IPS-20b (cell line): ENCODE results near the gene EPS8L3.

ENCODE experiments used
- H3K27ac ChIP-seq: one replicate; pipeline ENCODE4 v1.5.1; 2013; ENCODE audit warnings: low read length
- H3K27me3 ChIP-seq: 2 replicates; pipeline ENCODE4 v1.6.1; 2013; ENCODE audit warnings: mild to moderate bottlenecking, low read length, inconsistent platforms; ENCODE audit not compliant: insufficient read depth
- H3K36me3 ChIP-seq: 2 replicates; pipeline ENCODE4 v1.6.1; 2013; ENCODE audit warnings: low read depth, mild to moderate bottlenecking, inconsistent platforms, low read length, moderate library complexity; ENCODE audit not compliant: insufficient read depth
- H3K4me1 ChIP-seq: 2 replicates; pipeline ENCODE4 v1.6.1; 2013; ENCODE audit warnings: mild to moderate bottlenecking, control low read depth, inconsistent platforms, low read length, moderate library complexity; ENCODE audit not compliant: insufficient read depth
- H3K4me3 ChIP-seq: 2 replicates; pipeline ENCODE4 v1.5.1; 2013; ENCODE audit warnings: mild to moderate bottlenecking, low read length, inconsistent platforms
- H3K9ac ChIP-seq: 2 replicates; pipeline ENCODE4 v1.6.1; 2013; ENCODE audit warnings: low read depth, mild to moderate bottlenecking, inconsistent platforms, low read length, moderate library complexity
- H3K9me3 ChIP-seq: 2 replicates; pipeline ENCODE4 v1.6.1; 2013; ENCODE audit warnings: mild to moderate bottlenecking, low read depth, low read length, inconsistent platforms; ENCODE audit not compliant: insufficient read depth

Gene EPS8L3

GRCh38 chr1:109791495-109792043, 27.8 kb upstream of the EPS8L3 start:
- Histone ChIP-seq H3K27me3 (no peaks in the 10 kb centered on the region), H3K36me3 (no peaks in the 10 kb centered on the region), H3K27ac (no peak overlapping the region), H3K4me1 (peaks cover 15% of the 10 kb centered on the region; the same call in 1 of the 2 replicates), H3K4me3 (no peak overlapping the region), H3K9me3 (no peaks in the 10 kb centered on the region), H3K9ac (peak overlapping the region; percentile 26; the same call in 1 of the 2 replicates)

GRCh38 chr1:109790735-109791494, 27.2 kb upstream of the EPS8L3 start:
- Histone ChIP-seq H3K4me3 (no peak overlapping the region), H3K27me3 (no peaks in the 10 kb centered on the region), H3K9me3 (no peaks in the 10 kb centered on the region), H3K9ac (no peak overlapping the region), H3K4me1 (peaks cover 15% of the 10 kb centered on the region; the same call in 1 of the 2 replicates), H3K27ac (no peak overlapping the region), H3K36me3 (no peaks in the 10 kb centered on the region)

GRCh38 chr1:109790329-109790728, 26.6 kb upstream of the EPS8L3 start:
- no peak overlapping the region for H3K9ac ChIP-seq
- no peak overlapping the region for H3K4me3 ChIP-seq
- H3K4me1 ChIP-seq = peaks cover 15% of the 10 kb centered on the region; the same call in 1 of the 2 replicates
- H3K27me3 ChIP-seq = no peaks in the 10 kb centered on the region
- no peaks in the 10 kb centered on the region for H3K9me3 ChIP-seq
- no peak overlapping the region for H3K27ac ChIP-seq
- no peaks in the 10 kb centered on the region for H3K36me3 ChIP-seq

GRCh38 chr1:109789551-109790180, 25.9 kb upstream of the EPS8L3 start:
- no peak overlapping the region for H3K27ac ChIP-seq
- H3K9me3 ChIP-seq = no peaks in the 10 kb centered on the region
- H3K27me3 ChIP-seq = no peaks in the 10 kb centered on the region
- no peak overlapping the region for H3K4me3 ChIP-seq
- no peaks in the 10 kb centered on the region for H3K36me3 ChIP-seq
- H3K9ac ChIP-seq = no peak overlapping the region
- H3K4me1 ChIP-seq = peaks cover 15% of the 10 kb centered on the region; the same call in 1 of the 2 replicates

- H3K4me1 ChIP-seq = peaks cover 14% of the 10 kb centered on the region; the same call in 1 of the 2 replicates
- no peak overlapping the region for H3K9ac ChIP-seq
- no peak overlapping the region for H3K4me3 ChIP-seq
- no peaks in the 10 kb centered on the region for H3K27me3 ChIP-seq
- H3K36me3 ChIP-seq = no peaks in the 10 kb centered on the region
- no peaks in the 10 kb centered on the region for H3K9me3 ChIP-seq
- H3K27ac ChIP-seq = no peak overlapping the region
Observed at GRCh38 chr1:109788695-109789521, 25.2 kb upstream of the EPS8L3 start.

- Histone ChIP-seq H3K27me3 (no peaks in the 10 kb centered on the region), H3K9me3 (no peaks in the 10 kb centered on the region), H3K4me1 (peaks cover 16% of the 10 kb centered on the region), H3K4me3 (no peak overlapping the region), H3K9ac (no peak overlapping the region), H3K36me3 (no peaks in the 10 kb centered on the region), H3K27ac (no peak overlapping the region)
Observed at GRCh38 chr1:109787845-109788601, 24.3 kb upstream of the EPS8L3 start.

- no peak overlapping the region for H3K27ac ChIP-seq
Observed at GRCh38 chr1:109787211-109787844, 23.6 kb upstream of the EPS8L3 start.

GRCh38 chr1:109786531-109787021, 22.9 kb upstream of the EPS8L3 start:
- H3K9ac ChIP-seq = no peak overlapping the region
- H3K9me3 ChIP-seq = no peaks in the 10 kb centered on the region
- no peak overlapping the region for H3K4me3 ChIP-seq
- peaks cover 13% of the 10 kb centered on the region for H3K4me1 ChIP-seq
- H3K27me3 ChIP-seq = no peaks in the 10 kb centered on the region
- H3K27ac ChIP-seq = no peak overlapping the region
- no peaks in the 10 kb centered on the region for H3K36me3 ChIP-seq

More at GRCh38 chr1:109787211-109787844, 23.6 kb upstream of the EPS8L3 start:
- Histone ChIP-seq H3K36me3 (no peaks in the 10 kb centered on the region), H3K27me3 (no peaks in the 10 kb centered on the region), H3K9ac (no peak overlapping the region), H3K4me3 (no peak overlapping the region), H3K4me1 (peaks cover 18% of the 10 kb centered on the region), H3K9me3 (no peaks in the 10 kb centered on the region)

GRCh38 chr1:109786112-109786480, 22.4 kb upstream of the EPS8L3 start:
- Histone ChIP-seq H3K27me3 (no peaks in the 10 kb centered on the region), H3K4me1 (peaks cover 9% of the 10 kb centered on the region), H3K27ac (no peak overlapping the region), H3K9me3 (peaks cover 2% of the 10 kb centered on the region), H3K36me3 (no peaks in the 10 kb centered on the region), H3K4me3 (no peak overlapping the region), H3K9ac (no peak overlapping the region)

- peaks cover 7% of the 10 kb centered on the region for H3K9me3 ChIP-seq
- peaks cover 7% of the 10 kb centered on the region for H3K4me1 ChIP-seq
- H3K27ac ChIP-seq = no peak overlapping the region
- no peak overlapping the region for H3K4me3 ChIP-seq
- H3K9ac ChIP-seq = no peak overlapping the region
- no peaks in the 10 kb centered on the region for H3K27me3 ChIP-seq
- H3K36me3 ChIP-seq = no peaks in the 10 kb centered on the region
Observed at GRCh38 chr1:109785446-109786111, 21.9 kb upstream of the EPS8L3 start.
